Measurements from ENCODE around the gene FIG4.

GRCh38 chr6:109865968-109866367 is 174.9 kb downstream of the FIG4 start:
- TF ChIP-seq EP300 (IDR thresholded peaks at IDR 0.05), result no peak
- no peak for TF ChIP-seq CTCF (IDR thresholded peaks at IDR 0.05)
